H1 (cell line): ENCODE measurements around the gene RMDN2. TPM values are rescaled to one million over a fixed set of nuclear protein-coding genes. Genes with fewer than 3 reads are reported as not detected.

ENCODE experiments used
- CTCF ChIA-PET: fragments of 300-600 bp; sonication (Branson Sonifier 250); formaldehyde crosslinking; loops from one replicate; lab custom pipeline; 2021; ENCODE audit not compliant: partially characterized antibody; lab: Charles Lee
- POLR2A ChIA-PET: fragments of 300-600 bp; sonication (Branson Sonifier 250); formaldehyde crosslinking; loops from one replicate; lab custom pipeline; 2021; ENCODE audit warnings: inconsistent platforms; ENCODE audit not compliant: partially characterized antibody; lab: Charles Lee
- DNase-seq, 2 experiments: peaks; one replicate each; pipeline versions ENCODE4 v3.0.0 to v3.0.0-alpha.2; 2010 to 2022; ENCODE audit warnings: low spot score in 2 of 2, low read depth in 1 of 2, mixed read lengths in 1 of 2
- FAIRE-seq: peaks from 2 replicates; lab custom pipeline; 2011; peaks lifted over from hg19 to GRCh38; lab: Jason Lieb, UNC
- H2AFZ ChIP-seq: 2 replicates; pipeline ENCODE4 v1.8.1; 2012; ENCODE audit warnings: low read length, inconsistent platforms
- H2AK5ac ChIP-seq: 2 replicates; pipeline ENCODE4 v1.6.1; 2013; ENCODE audit warnings: low read depth, low read length
- H2BK120ac ChIP-seq: replicated peaks from 2 replicates; pipeline ENCODE3; 2013; ENCODE audit warnings: low read depth, low read length, inconsistent platforms
- H2BK12ac ChIP-seq: 2 replicates; pipeline ENCODE4 v1.6.1; 2013; ENCODE audit warnings: low read depth, low read length
- H2BK15ac ChIP-seq: 2 replicates; pipeline ENCODE4 v1.6.1; 2013; ENCODE audit warnings: low read length
- H2BK20ac ChIP-seq: 2 replicates; pipeline ENCODE4 v1.6.1; 2013; ENCODE audit warnings: low read length
- H2BK5ac ChIP-seq: 2 replicates; pipeline ENCODE4 v1.6.1; 2013; ENCODE audit warnings: low read depth, low read length
- H3K14ac ChIP-seq: 2 replicates; pipeline ENCODE4 v1.6.1; 2013; ENCODE audit warnings: inconsistent platforms; ENCODE audit not compliant: insufficient read length
- H3K18ac ChIP-seq: 2 replicates; pipeline ENCODE4 v1.6.1; 2013; ENCODE audit warnings: low read length; ENCODE audit errors: extremely low read depth
- H3K23ac ChIP-seq: 2 replicates; pipeline ENCODE4 v1.6.1; 2013; ENCODE audit warnings: inconsistent platforms; ENCODE audit not compliant: insufficient read length
- H3K23me2 ChIP-seq: 2 replicates; pipeline ENCODE4 v1.6.1; 2013; ENCODE audit warnings: low read depth, low read length
- H3K27ac ChIP-seq: 2 replicates; pipeline ENCODE4 v1.6.1; 2011; ENCODE audit warnings: low read depth, low read length, inconsistent platforms
- H3K27me3 ChIP-seq, 4 experiments: replicated peaks in 1 of 4; 1 replicate in 1 of 4; 2 replicates in 3 of 4; pipeline versions ENCODE4 v1.6.1 to v1.8.1; 2011 to 2013; ENCODE audit warnings: low read length in 3 of 4, mild to moderate bottlenecking in 3 of 4, inconsistent platforms in 2 of 4, mixed read lengths in 2 of 4, moderate library complexity in 1 of 4; ENCODE audit not compliant: control insufficient read depth in 3 of 4, insufficient read depth in 3 of 4; ENCODE audit errors: extremely low read depth in 1 of 4
- H3K36me3 ChIP-seq, 4 experiments: 2 replicates each; pipeline versions ENCODE4 v1.6.1 to v1.8.1; 2011 to 2013; ENCODE audit warnings: mild to moderate bottlenecking in 4 of 4, low read length in 3 of 4, moderate library complexity in 2 of 4, control low read depth in 1 of 4, inconsistent platforms in 1 of 4; ENCODE audit not compliant: insufficient read depth in 4 of 4, control insufficient read depth in 2 of 4
- H3K4ac ChIP-seq: replicated peaks from 2 replicates; pipeline ENCODE3; 2013; ENCODE audit warnings: low read length, low read depth, mixed read lengths, inconsistent platforms; ENCODE audit not compliant: insufficient read length
- H3K4me1 ChIP-seq, 4 experiments: replicated peaks in 1 of 4; 1 replicate in 1 of 4; 2 replicates in 3 of 4; pipeline versions ENCODE4 v1.6.1 to v1.8.1; 2011 to 2013; ENCODE audit warnings: low read length in 3 of 4, inconsistent platforms in 2 of 4, mixed read lengths in 1 of 4; ENCODE audit not compliant: insufficient read depth in 4 of 4, control insufficient read depth in 3 of 4
- H3K4me2 ChIP-seq, 2 experiments: 2 replicates each; pipeline versions ENCODE4 v1.6.1 to v1.8.1; 2011 to 2013; ENCODE audit warnings: low read depth in 2 of 2, low read length in 2 of 2, control low read depth in 1 of 2, inconsistent platforms in 1 of 2, mild to moderate bottlenecking in 1 of 2; ENCODE audit not compliant: insufficient read depth in 1 of 2
- H3K4me3 ChIP-seq, 4 experiments: fragments of 200-600, 300-600 bp in 1 of 4; sonication (generic), shearing (Covaris generic), sonication (Bioruptor Twin) in 1 of 4; 2 replicates each; pipeline versions ENCODE4 v1.5.1 to v1.8.1; 2011 to 2016; ENCODE audit warnings: low read length in 4 of 4, low read depth in 3 of 4, control low read depth in 2 of 4, inconsistent platforms in 2 of 4, mild to moderate bottlenecking in 2 of 4, mixed read lengths in 1 of 4, moderate library complexity in 1 of 4; ENCODE audit not compliant: insufficient read depth in 2 of 4; ENCODE audit errors: extremely low read depth in 1 of 4
- H3K56ac ChIP-seq: replicated peaks from 2 replicates; pipeline ENCODE3; 2013; ENCODE audit warnings: low read depth, mild to moderate bottlenecking, mixed read lengths, low read length, inconsistent platforms; ENCODE audit not compliant: insufficient read length
- H3K79me1 ChIP-seq: 2 replicates; pipeline ENCODE4 v1.6.1; 2013; ENCODE audit warnings: low read depth, low read length, control low read depth
- H3K79me2 ChIP-seq, 2 experiments: 2 replicates each; pipeline versions ENCODE4 v1.6.1 to v1.8.1; 2012 to 2013; ENCODE audit warnings: low read length in 2 of 2, mild to moderate bottlenecking in 2 of 2, inconsistent platforms in 1 of 2; ENCODE audit not compliant: insufficient read depth in 2 of 2, control insufficient read depth in 1 of 2
- H3K9ac ChIP-seq, 4 experiments: replicated peaks in 1 of 4; 1 replicate in 1 of 4; 2 replicates in 3 of 4; pipeline versions ENCODE4 v1.6.1 to v1.8.1; 2011 to 2013; ENCODE audit warnings: low read depth in 3 of 4, low read length in 3 of 4, control low read depth in 2 of 4, mild to moderate bottlenecking in 2 of 4, moderate library complexity in 2 of 4, inconsistent platforms in 1 of 4; ENCODE audit errors: extremely low read depth in 1 of 4
- H3K9me3 ChIP-seq, 2 experiments: 2 replicates each; pipeline versions ENCODE4 v1.6.1 to v1.8.1; 2012 to 2013; ENCODE audit warnings: mild to moderate bottlenecking in 2 of 2, moderate library complexity in 2 of 2, control low read depth in 1 of 2, inconsistent platforms in 1 of 2, low read depth in 1 of 2, low read length in 1 of 2, mixed read lengths in 1 of 2; ENCODE audit not compliant: insufficient read depth in 2 of 2
- H4K20me1 ChIP-seq, 2 experiments: replicated peaks in 1 of 2; 2 replicates each; pipeline versions ENCODE3 to v1.8.1; 2011 to 2013; ENCODE audit warnings: inconsistent platforms in 2 of 2, low read length in 2 of 2, mild to moderate bottlenecking in 1 of 2; ENCODE audit not compliant: insufficient read depth in 2 of 2, control insufficient read depth in 1 of 2
- H4K5ac ChIP-seq: 2 replicates; pipeline ENCODE4 v1.6.1; 2013; ENCODE audit warnings: low read length, low read depth, mixed read lengths, inconsistent platforms; ENCODE audit not compliant: insufficient read length
- H4K8ac ChIP-seq: 2 replicates; pipeline ENCODE4 v1.8.0; 2013; ENCODE audit warnings: mild to moderate bottlenecking, moderate library complexity, low read length, inconsistent platforms; ENCODE audit not compliant: insufficient read depth; ENCODE audit errors: extremely low read depth
- H4K91ac ChIP-seq: replicated peaks from 2 replicates; pipeline ENCODE3; 2013; ENCODE audit warnings: low read length, mixed read lengths, inconsistent platforms; ENCODE audit not compliant: insufficient read length
- CEBPB ChIP-seq: IDR thresholded peaks from 2 replicates; pipeline ENCODE4 v1.6.1; 2012; ENCODE audit warnings: low read depth, low read length
- KDM5A ChIP-seq: fragments of 200-600 bp; IDR thresholded peaks from 2 replicates; pipeline ENCODE4 v1.7.1; 2012; ENCODE audit warnings: mild to moderate bottlenecking, low read length, inconsistent platforms, mixed read lengths
- WGBS, 2 experiments: shearing (Covaris generic) in 1 of 2; methylation state at CpG; one replicate each; pipeline versions ENCODE4 v1.1.6 to v1.1.7; 2013 to 2015; ENCODE audit warnings: low lambda C conversion rate in 2 of 2, mixed read lengths in 2 of 2, inconsistent platforms in 1 of 2, low coverage in 1 of 2, missing lambda C conversion rate in 1 of 2; ENCODE audit not compliant: insufficient replicate concordance in 2 of 2, insufficient coverage in 1 of 2, insufficient read length in 1 of 2; ENCODE audit errors: extremely low coverage in 1 of 2, missing lambda C conversion rate in 1 of 2; 5-methylcytosine and 5-hydroxymethylcytosine counted together
- polyA plus RNA-seq, 7 experiments: library from polyadenylated mRNA; depleted of rRNA in 3 of 7; stranded (reverse) in 5 of 7; unstranded in 2 of 7; fragments of >200 nt in 5 of 7; fragments of 200-250 nt in 2 of 7; gene quantifications; 1 replicate in 5 of 7; 2 replicates in 1 of 7; 4 replicates in 1 of 7; pipeline versions ENCODE4 v1.2.1 to v1.2.3, GENCODE V29; 2011 to 2013; ENCODE audit warnings: missing spikeins in 2 of 7, mixed read lengths in 2 of 7
- total RNA-seq: library from RNA; stranded (reverse); fragmentation: NEBNext Ultra II Directional; extraction: Animal tissue kit (Norgen Biotek cat#: 25700); gene quantifications from 2 replicates; pipeline ENCODE4 v1.2.1, GENCODE V29; 2021

RMDN2 gene
- total and polyA plus RNA-seq, 2 of the 8 experiments (the other 6 are each of a cell fraction or from before 2014, with no cell fraction given), result 0.53 to 3.0 TPM

DNA sequence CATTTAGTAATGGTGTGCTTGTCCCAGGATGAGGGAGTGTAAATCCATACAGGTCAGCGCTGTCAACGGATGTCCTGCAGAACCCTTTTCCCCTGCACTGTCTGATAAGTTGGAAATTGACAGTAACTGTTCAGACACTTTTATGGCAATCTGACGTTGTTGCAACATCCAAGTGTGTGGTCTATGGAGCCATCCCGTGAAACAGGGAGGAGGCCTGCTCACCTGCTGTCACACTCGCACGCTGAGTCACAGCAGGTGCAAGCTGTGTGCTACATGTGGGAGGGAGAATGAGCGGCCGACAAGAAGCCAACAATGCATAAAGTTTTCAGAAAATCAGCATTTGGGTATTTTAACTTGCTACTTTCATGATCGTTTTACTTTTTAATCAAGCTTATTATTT lies 43.7 kb upstream of the RMDN2 start:
- H3K4me2 ChIP-seq, result peak overlapping the region in 1 of 2 experiments; percentile 30; a peak in 1 of 4 replicates
- H3K79me2 ChIP-seq, result no peaks in the 10 kb centered on the region
- no peak overlapping the region for H2BK120ac ChIP-seq
- H3K23me2 ChIP-seq, result peaks cover 1% of the 10 kb centered on the region; the same call in 1 of the 2 replicates
- H4K5ac ChIP-seq, result no peak overlapping the region
- peak overlapping the region; percentile 82; the same call in 1 of the 2 replicates for H2AK5ac ChIP-seq
- H2AFZ ChIP-seq, result no peak overlapping the region
- H3K4ac ChIP-seq, result no peak overlapping the region
- DNase-seq, result no peak
- H2BK15ac ChIP-seq, result no peak overlapping the region
- H3K18ac ChIP-seq, result peak overlapping the region; percentile 35; the same call in 1 of the 2 replicates
- no peak overlapping the region for H2BK5ac ChIP-seq
- peaks cover 4 to 14% (median 7%) of the 10 kb centered on the region in 4 experiments; a peak in 5 of 7 replicates for H3K4me1 ChIP-seq
- no peak overlapping the region for H4K91ac ChIP-seq
- no peaks in the 10 kb centered on the region for H4K20me1 ChIP-seq
- H3K79me1 ChIP-seq, result no peaks in the 10 kb centered on the region
- no peak overlapping the region for H3K56ac ChIP-seq
- H3K36me3 ChIP-seq, result no peaks in the 10 kb centered on the region
- peak overlapping the region; percentile 80; the same call in 1 of the 2 replicates for H2BK12ac ChIP-seq
- H3K4me3 ChIP-seq, result no peak overlapping the region
- TF ChIP-seq KDM5A (no peak), CEBPB (peak; percentile 67)
- TF ChIP-seq, all 59 proteins: peak for 1
- Histone ChIP-seq H2BK20ac (peak overlapping the region; percentile 66; the same call in 1 of the 2 replicates), H3K27me3 (no peaks in the 10 kb centered on the region), H3K9ac (no peak overlapping the region), H3K23ac (no peak overlapping the region), H3K14ac (no peak overlapping the region), H3K27ac (no peak overlapping the region), H4K8ac (no peak overlapping the region), H3K9me3 (no peaks in the 10 kb centered on the region)
- 67% methylated on average over 9 of the region's 9 CpGs; no CpG with 5 or more reads in 1 of the 2 experiments for WGBS, 2 experiments
- ChIA-PET CTCF (interaction anchor here (1.1 to 12.7 kb wide), 3 partner anchors 7 to 485 kb away, joined by 3 to 192 read pairs (median 91); no protein-coding TSS in a partner anchor), POLR2A (no interaction called here)
- FAIRE-seq, result no peak
